NCI-H2196 (cell line): ENCODE data around the gene GLI3.
"Not testable (repeated sequence)": the region's sequence is repeated elsewhere in the genome, so short reads cannot be mapped to it uniquely, and the experiment has no call there.

Experiments
- DNase-seq: peaks from one replicate; lab custom pipeline; 2025; ENCODE audit not compliant: unreplicated experiment; lab: John Stamatoyannopoulos, UW

Gene GLI3

DNA sequence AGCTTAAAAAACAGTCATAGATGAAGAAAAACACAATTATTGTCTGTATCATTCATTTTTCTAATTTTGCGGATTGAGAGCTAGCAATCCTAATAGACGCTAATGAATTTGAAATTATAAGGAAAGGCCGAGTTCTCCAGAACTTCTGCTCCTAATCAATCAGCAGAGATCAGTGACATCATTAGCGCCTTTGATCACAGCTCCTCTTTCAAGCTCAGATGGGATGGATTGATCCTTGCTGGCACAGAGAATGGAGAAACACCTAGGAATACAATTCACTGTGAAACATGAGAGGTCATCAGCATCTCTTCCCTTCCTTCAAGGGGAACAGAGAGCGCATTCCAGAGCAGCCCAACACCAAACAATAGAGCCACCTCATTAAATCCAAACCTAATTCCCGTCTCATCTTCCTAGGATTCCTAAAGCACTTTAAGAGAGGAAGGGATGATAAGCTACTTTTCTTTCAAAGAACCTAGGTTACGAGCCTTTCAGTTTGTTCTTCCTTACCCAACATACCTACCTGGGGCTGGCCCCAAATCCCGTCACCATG is 24.4 kb downstream of the GLI3 start:
- DNase-seq: no peak

- no peak for DNase-seq
Observed at GRCh38 chr7:42211938-42212337, 25.1 kb downstream of the GLI3 start.

DNA sequence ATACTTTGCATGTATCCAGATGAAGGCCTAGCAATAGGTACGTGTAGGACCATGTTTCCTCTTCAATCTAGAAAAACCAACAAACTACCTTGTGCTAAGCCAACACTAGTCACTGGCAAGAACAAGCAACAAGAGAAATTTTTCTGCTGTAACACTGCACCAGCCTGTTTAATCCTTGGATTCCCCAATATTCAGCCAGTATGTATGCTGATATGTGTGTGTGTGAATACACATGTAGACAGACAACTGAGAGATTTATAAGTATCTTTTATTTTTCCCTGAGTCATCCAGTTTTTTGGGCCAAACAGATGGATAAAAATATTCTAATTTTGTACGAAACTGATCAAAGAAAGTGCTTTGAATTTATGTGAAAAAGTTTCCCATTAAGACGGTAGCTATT is 26.2 kb downstream of the GLI3 start:
- DNase-seq: no peak

- DNase-seq: no peak
Observed at GRCh38 chr7:42210333-42210732, 26.7 kb downstream of the GLI3 start.

DNA sequence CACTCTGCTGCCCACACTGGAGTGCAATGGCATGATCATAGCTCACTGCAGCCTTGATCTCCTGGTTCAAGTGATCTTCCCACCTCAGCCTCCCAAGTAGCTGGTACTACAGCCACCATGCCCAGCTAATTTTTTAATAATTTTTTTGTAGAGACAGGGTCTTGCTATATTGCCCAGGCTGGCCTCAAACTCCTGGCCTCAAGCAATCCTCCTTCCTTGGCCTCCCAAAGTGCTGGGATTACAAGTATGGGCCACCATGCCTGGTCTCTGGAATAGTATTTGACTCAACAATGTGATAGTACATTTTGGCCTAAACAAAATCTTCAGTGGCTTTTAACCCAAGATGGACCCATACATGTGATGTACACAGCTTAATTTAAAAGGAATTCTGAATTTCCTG is 27.9 kb downstream of the GLI3 start:
- not testable (repeated sequence) for DNase-seq

DNA sequence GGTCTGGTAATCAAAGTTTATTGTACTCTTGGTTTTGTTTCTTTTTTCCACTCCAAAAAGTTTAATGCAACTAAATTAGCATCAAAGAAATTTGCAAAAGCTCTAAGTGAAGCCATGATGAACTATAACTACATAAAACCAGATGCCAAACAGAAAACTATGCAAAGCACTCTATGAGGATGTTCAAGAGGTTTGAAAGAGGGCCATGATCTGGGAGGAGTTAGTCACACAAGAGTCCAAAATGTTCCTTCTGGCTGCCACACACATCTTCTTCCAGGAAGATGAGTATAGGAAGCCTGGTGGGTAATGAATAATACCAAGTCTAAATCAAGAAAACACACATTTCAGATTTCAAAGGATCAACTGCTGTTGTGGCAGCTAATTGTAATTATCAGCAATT is 28.4 kb downstream of the GLI3 start:
- DNase-seq: no peak

DNA sequence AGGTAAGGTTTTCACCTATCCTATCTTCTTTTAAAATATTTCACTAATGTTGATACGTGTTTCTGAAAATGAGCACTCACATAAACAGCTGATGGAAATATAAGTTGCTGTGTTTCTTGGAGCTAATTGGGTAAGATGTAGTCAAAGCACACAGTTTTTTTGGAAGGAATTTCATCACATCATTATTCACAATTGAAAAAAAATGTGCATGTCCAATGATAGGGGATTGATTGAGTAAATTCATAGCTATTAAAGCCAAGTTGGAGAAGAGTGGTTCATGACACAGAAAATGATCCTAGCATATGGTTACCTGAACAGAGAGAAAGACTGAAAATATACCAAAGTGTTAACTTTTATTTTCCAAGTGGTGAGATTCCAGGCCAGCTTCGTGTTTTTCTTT is 29.6 kb downstream of the GLI3 start:
- no peak for DNase-seq

DNA sequence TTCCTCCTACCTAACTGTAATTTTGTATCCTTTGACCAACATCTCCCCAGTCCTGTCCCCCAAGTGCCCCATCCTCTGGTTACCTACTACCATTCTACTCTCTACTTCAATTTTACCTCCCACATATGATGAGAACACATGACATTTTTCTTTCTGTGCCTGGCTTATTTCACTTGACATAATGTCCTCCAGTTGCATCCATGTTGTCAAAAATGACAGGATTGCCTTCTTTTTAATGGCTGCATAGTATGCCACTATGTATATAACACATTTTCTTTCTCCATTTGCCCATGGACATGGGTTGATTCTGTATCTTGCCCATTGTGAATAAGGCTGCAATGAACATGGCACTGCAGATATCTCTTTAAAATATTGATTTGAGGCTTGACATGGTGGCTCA is 33.7 kb downstream of the GLI3 start:
- DNase-seq: no peak

GRCh38 chr7:42202601-42203000 is 34.4 kb downstream of the GLI3 start:
- DNase-seq: no peak

GRCh38 chr7:42198974-42199668 is 37.9 kb downstream of the GLI3 start:
- DNase-seq: no peak

- no peak for DNase-seq
Observed at GRCh38 chr7:42198296-42198695, 38.7 kb downstream of the GLI3 start.

DNA sequence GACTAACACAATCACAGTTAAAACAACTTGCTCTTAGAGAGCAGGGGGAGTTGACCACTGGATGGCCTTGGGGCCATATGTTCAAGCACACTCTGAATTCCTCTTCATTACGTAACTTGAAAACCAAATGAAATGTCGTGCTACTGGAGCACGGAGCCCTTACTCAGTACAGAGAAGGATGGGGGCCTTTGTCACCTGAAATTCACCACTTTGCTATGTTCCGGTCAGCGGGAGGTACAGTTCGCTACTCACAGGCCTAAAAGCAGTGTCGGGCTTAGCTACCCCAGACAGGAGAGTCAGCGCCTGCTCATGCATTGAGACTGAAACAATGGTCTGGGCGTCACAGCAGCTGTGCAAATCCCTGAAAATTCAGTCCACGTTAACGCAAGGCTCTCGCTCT is 39.6 kb downstream of the GLI3 start:
- no peak for DNase-seq

DNA sequence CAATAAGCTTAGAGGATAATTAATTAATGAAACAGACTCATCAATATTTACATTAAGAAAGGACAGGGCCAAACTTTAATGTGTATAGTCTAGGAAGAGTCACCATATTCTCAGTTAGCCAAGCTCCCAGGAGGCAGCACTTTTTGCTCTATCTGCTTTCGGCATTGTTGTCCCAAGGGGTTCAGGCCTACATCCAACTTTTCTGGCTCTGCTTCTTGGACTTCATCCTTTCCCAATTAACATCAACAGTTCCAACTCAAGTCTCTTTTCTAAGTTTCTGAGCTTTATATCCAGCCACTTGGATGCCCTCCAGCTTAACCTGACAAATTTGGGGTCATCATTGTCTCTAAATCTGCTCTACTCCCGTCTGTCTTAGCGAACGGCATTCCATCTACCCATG is 42.8 kb downstream of the GLI3 start:
- DNase-seq: no peak

DNA sequence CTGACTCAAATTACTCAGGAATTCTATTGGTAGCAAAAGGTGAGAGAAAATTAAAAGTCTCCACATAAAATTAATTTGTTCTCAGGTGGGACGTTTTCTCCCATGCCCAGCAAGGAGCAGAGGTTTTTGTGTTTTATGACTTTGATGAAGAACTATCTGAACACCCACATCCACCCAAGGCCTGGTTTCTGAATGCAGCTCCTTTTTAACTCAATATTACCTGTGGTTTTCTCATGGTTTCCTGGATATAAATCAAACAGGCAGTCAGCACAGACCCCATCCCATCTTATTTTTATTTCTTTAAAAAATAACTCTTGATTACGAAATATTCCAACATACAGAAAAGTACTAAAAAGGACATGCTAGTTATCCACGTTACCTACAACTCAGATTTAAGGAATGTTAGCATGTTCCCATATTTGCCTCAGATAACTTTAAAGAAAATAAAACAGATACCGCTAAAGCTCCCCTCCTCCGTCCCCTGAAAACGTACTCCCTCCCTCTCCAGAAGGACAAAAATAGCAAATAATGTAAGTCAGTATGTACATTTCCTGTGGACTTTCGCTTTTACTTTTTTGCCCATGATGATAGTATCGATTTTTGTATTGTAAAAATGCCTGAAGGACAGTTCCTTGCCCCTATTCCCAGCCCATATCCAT is 43.4 kb downstream of the GLI3 start:
- DNase-seq: no peak

DNA sequence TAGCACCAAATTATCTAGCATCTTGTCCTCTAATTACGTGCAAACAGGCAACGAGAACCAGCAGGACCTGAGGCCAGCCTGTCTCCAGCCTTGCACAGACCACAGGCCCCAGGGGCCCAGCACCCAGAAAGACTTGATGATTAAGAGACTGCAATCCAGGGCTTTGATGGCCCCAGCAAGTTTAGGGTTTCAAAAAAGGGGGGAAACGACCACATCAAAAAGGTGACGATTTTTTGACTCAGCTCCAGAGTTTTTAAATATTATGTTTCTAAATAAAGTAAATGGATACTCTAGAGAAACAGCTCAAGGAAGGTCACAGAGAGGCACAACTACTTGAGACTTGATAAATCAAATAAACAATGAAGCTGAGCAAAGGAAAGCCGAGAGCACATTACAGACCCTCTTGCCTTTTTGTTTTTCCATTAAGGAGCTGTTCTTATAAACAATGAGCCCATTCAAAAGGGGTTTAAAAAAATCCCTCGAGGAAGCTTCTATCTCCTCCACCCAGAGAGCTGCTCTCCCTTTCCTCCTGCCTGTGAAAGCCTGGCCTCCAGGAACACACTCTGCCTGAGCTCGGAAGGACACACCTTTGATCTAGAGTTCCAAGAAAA is 44.1 kb downstream of the GLI3 start:
- DNase-seq: no peak

- no peak for DNase-seq
Observed at GRCh38 chr7:42192066-42192465, 44.9 kb downstream of the GLI3 start.

- DNase-seq: no peak
Observed at GRCh38 chr7:42189535-42189934, 47.5 kb downstream of the GLI3 start.

- DNase-seq: no peak
Observed at GRCh38 chr7:42186151-42186550, 50.9 kb downstream of the GLI3 start.

GRCh38 chr7:42185726-42186125 is 51.3 kb downstream of the GLI3 start:
- DNase-seq: no peak

GRCh38 chr7:42183547-42183946 is 53.5 kb downstream of the GLI3 start:
- no peak for DNase-seq

DNA sequence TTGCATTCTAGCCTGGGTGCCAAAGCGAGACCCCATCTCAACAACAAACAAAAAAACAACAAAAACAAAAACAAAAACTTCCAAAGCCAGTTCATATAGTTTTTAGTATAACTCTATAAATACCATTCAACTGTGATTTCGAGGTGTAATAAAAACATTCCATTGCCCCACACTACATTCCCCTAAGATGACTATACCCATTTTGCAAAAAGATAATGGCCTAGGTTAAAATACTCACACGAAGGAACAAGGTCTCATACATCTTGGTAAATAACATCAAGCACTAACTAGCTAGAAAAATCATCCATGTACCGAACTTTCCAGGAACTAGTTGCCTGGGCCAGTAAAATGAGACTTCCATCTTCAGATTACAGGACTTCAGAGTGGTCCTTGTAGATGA is 55.4 kb downstream of the GLI3 start:
- no peak for DNase-seq

GRCh38 chr7:42180806-42181205 is 56.2 kb downstream of the GLI3 start:
- DNase-seq: no peak
